LoVo (cell line): Measurements from ENCODE around the gene ZCWPW1.

ENCODE experiments used
- DNase-seq: peaks from one replicate; pipeline ENCODE4 v3.0.0-alpha.2; 2016; ENCODE audit warnings: low spot score

ZCWPW1 gene

GRCh38 chr7:100428199-100428966 lies at the start of gene ZCWPW1:
ZCWPW1 (minus strand) TSS chr7:100428703; CDS start chr7:100420649, 8,054 bp downstream.
- DNase-seq = peak; percentile 99

GRCh38 chr7:100477871-100478267 lies 49.4 kb upstream of the ZCWPW1 start:
- DNase-seq = no peak

GRCh38 chr7:100476903-100477870 lies 48.7 kb upstream of the ZCWPW1 start:
- no peak for DNase-seq

- no peak for DNase-seq
These were observed 47.7 kb upstream of the ZCWPW1 start for GRCh38 chr7:100476101-100476780.

GRCh38 chr7:100475549-100475948 lies 47.0 kb upstream of the ZCWPW1 start:
- no peak for DNase-seq

- DNase-seq = peak; percentile 39
These were observed 44.5 kb upstream of the ZCWPW1 start for GRCh38 chr7:100472854-100473499.

GRCh38 chr7:100472121-100472851 lies 43.8 kb upstream of the ZCWPW1 start:
- peak; percentile 34 for DNase-seq

- no peak for DNase-seq
These were observed 42.5 kb upstream of the ZCWPW1 start for GRCh38 chr7:100471021-100471420.

- DNase-seq = peak; percentile 83
These were observed 40.9 kb upstream of the ZCWPW1 start for GRCh38 chr7:100469227-100470044.

- no peak for DNase-seq
These were observed 39.3 kb upstream of the ZCWPW1 start for GRCh38 chr7:100467638-100468373.

- DNase-seq = no peak
These were observed 38.4 kb upstream of the ZCWPW1 start for GRCh38 chr7:100466653-100467605.

- no peak for DNase-seq
These were observed 37.3 kb upstream of the ZCWPW1 start for GRCh38 chr7:100465702-100466311.

GRCh38 chr7:100465299-100465698 lies 36.8 kb upstream of the ZCWPW1 start:
- no peak for DNase-seq

- no peak for DNase-seq
These were observed 36.3 kb upstream of the ZCWPW1 start for GRCh38 chr7:100464791-100465190.

- DNase-seq = no peak
These were observed 35.7 kb upstream of the ZCWPW1 start, which contains the start of gene SPACDR for GRCh38 chr7:100464210-100464660. SPACDR (minus strand) TSS chr7:100464260; CDS start chr7:100464025, 235 bp downstream.

- no peak for DNase-seq
These were observed 28.5 kb upstream of the ZCWPW1 start for GRCh38 chr7:100457033-100457432.

- DNase-seq = no peak
These were observed 28.1 kb upstream of the ZCWPW1 start for GRCh38 chr7:100456562-100456961.

GRCh38 chr7:100455206-100455605 lies 26.7 kb upstream of the ZCWPW1 start:
- no peak for DNase-seq
